ENCODE data around the gene NDUFC1.

The NDUFC1 gene

GRCh38 chr4:139245590-139245989, 56.7 kb downstream of the NDUFC1 start:
- DNase-seq, result no peak

GRCh38 chr4:139243448-139244365, 58.6 kb downstream of the NDUFC1 start:
- DNase-seq, result no peak

DNA sequence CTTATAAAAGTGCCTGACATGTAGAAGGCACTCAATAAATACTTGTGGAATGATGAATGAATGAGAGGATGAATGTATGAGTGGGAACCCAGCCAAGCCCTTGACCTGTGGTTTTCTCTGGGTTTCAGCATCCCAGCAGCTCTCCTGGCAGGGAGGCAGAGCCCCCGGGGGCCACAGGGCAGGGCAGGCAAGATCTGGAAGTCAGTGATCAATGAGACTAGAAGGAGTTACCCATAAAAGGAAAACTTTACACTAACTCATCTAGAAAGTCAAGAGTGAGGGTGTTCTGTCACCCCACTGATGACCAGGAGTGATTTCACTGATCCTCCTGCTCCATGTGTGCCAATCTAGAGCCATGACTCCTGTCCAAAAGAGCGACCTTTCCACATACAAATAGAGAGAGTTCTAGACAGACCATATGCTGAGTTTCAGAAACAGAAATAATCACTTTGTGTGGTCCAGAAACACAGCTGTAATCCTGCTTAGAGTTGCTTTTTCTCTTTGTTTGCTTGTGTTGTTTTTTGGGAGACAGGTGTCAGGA, 59.7 kb downstream of the NDUFC1 start:
- no peak for DNase-seq

- no peak for DNase-seq
These were observed 60.5 kb downstream of the NDUFC1 start for GRCh38 chr4:139241784-139242151.

DNA sequence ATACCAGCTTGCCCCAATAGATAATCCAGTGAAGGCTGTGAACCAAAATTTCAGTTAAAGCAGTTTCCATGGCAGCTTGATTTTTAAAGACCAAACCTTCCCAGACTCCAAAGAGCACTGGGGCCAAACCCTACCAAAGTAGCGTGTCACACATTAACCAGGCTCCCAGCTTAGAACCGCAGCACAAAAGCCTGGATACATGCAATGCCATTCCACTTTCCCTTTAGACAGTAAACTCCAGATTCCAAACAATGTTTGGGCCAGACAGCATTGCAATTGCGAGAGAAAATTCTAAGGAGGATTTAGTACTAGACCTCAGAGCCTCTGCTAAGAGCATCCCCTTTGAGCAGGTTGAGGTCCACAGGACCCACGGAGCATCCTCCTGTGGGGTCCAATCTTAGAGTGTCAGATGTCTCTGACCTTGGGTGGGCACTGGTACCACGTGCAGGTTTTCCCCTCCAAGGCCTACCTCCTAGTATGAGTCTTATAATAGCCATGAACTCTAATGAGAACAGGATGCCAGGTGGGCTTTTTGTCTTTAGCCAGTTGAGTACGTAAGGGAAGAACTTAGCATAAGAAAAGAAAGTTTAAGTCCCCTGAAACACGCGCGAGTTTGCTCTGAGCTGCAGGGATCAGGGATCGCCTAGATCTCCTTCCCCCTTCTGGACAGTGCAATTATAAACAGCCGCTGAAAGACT, 61.0 kb downstream of the NDUFC1 start:
- no peak for DNase-seq
